NCI-H82 (cell line): Measurements from ENCODE around the gene ABR.
"Not testable (repeated sequence)": the region's sequence is repeated elsewhere in the genome, so short reads cannot be mapped to it uniquely, and the experiment has no call there.

Source experiments
- DNase-seq: peaks from one replicate; lab custom pipeline; 2025; lab: John Stamatoyannopoulos, UW

The ABR gene

GRCh38 chr17:1201132-1201702 is 21.4 kb upstream of the ABR start:
- DNase-seq = no peak

- not testable (repeated sequence) for DNase-seq
These were observed 19.5 kb upstream of the ABR start for GRCh38 chr17:1199271-1199743.

GRCh38 chr17:1197781-1198490 is 18.2 kb upstream of the ABR start:
- DNase-seq = no peak

GRCh38 chr17:1197379-1197778 is 17.6 kb upstream of the ABR start:
- no peak for DNase-seq

DNA sequence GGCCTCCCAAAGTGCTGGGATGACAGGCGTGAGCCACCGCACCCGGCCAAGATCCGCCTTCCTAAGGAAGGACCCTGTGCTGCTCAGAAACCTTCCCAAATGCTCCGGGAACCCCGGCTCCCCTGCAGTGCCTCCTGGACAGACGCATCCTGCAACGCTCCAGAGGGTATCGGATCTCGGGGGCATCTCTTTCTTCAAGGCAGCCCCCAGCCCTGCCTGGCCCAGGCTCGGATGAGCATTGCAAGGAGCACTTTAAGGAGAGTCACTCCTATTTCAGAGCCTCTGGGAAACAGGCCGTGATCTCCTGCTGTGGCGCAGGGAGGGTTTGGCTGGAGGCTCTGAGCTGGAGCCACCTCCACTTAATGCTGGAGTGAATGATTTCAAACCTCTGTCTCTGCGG is 17.2 kb upstream of the ABR start:
- no peak for DNase-seq

- no peak for DNase-seq
These were observed 13.3 kb upstream of the ABR start for GRCh38 chr17:1192911-1193699.

DNA sequence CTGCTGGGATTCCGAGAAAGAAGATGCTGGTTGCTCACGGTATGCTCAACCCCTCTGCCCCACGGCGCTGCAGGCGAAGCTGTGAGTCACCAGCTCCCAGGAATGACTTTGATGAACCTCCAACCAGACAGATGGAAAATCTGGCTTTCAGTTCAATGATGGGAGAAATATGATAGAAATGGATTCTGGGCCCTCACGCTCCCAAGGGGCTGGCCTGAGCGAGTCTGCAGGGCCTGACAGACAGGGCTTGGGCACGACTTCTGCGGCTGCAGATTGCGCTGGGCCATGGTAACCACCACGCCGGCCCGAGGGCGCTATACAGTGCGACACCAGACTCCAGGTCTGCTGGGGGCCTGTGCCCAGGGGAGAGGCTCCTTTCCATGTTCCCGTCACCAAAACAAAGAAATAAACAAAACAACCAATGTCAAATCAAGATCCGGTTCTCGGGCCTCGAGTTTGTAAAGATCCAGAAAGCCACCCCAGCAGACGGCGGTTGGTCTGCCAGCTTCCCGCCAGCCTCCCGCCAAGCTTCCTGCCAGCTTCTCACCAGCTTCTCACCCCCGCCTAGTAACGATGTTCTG is 11.1 kb upstream of the ABR start:
- DNase-seq = no peak

DNA sequence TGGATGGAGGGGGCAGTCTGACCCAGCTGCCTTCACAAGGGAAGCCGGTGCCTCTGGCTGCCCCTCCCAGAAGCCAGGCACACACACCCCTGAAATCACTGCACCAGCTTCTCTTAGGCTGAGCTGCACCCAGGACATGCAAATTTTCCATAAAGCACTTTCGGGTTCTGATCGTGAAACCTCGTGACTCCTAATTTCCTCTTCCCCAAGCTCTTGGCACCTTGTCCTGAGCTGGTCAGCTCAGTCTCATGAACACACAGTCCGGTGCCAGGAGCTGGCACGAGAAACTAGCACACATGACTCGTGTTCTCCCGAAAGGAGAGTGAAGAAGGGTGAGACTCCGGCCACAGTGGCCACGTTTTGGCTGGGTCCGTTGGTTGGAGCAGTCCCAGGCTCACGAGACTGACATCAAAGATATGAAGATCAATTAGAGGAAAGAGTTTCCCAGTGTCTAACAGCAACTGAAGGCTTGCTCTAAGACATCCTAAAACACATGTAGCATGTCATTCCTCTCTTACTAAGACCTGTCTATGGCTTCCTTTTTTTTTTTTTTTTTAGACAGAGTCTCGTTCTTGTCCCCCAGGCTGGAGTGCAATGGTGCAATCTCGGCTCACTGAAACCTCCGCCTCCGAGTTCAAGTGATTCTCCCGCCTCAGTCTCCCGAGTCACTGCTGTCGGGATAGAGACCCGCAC is 9.2 kb upstream of the ABR start:
- no peak for DNase-seq

GRCh38 chr17:1186923-1187771 is 7.4 kb upstream of the ABR start:
- peak; percentile 90 for DNase-seq

DNA sequence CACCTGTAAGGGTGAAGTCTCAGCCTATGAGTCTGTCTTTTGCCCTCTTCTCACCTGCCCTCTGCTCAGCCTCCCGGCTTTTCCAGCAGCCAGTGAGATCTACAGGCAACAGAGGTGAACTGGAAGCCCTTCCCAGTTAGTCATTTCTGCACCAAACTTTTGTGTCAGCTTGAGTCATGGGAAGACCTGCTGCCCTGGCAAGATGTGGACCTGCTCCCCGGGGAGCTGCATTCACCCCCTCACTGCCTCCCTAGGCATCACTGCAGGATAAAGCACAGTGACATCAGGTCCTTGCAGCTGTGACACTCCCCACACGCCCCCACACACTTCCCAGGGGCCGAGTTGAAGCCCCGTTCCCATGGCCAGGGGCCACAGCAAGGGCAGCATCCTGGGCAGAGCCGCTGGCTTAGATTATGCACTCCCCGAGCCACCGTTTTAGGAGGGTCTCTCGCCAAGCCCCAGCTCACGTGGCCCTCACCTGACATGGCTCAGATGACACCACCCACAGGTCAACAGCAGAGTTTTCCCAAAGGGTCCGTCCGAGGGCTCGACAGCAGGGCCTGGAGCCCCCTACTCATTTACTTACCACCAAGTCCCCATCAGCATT is 6.5 kb upstream of the ABR start:
- no peak for DNase-seq

DNA sequence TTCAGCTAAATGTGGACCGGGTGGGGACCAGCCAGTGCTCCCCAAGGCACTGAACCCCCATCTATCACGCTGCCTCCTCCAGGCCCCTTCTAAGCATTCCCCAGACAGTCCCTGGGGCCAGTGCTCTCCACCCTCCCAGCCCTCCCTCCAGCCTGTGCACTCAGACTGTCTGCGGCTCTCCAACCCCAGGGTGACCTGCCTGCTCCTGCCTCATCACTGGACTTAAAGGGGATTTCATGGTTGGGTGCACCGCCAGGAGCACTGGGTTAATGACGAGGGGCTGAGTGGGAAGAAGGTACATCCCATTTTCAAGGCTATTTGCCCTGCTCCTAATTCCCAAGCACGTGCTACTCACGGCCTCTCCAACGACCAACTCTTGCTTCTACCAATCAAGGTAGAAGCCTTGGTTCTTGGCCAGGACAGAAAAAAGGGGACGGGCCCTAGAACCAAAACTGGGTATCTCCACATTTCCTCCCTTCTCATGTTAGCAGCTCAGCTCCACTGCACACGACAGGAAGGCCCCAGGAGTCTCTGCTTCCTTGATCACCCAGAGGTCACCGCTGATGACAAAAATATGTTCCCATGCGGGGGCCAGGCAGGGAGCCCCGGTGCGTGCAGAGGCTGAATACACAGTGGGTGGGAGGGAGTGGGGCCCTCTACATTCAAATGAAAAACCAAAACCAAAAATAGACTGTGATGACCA is 3.5 kb upstream of the ABR start:
- peak; percentile 95 for DNase-seq

- peak; percentile 86 for DNase-seq
These were observed 3.0 kb upstream of the ABR start for GRCh38 chr17:1182811-1183170.

GRCh38 chr17:1181753-1182137 is 2.0 kb upstream of the ABR start:
- DNase-seq = no peak

DNA sequence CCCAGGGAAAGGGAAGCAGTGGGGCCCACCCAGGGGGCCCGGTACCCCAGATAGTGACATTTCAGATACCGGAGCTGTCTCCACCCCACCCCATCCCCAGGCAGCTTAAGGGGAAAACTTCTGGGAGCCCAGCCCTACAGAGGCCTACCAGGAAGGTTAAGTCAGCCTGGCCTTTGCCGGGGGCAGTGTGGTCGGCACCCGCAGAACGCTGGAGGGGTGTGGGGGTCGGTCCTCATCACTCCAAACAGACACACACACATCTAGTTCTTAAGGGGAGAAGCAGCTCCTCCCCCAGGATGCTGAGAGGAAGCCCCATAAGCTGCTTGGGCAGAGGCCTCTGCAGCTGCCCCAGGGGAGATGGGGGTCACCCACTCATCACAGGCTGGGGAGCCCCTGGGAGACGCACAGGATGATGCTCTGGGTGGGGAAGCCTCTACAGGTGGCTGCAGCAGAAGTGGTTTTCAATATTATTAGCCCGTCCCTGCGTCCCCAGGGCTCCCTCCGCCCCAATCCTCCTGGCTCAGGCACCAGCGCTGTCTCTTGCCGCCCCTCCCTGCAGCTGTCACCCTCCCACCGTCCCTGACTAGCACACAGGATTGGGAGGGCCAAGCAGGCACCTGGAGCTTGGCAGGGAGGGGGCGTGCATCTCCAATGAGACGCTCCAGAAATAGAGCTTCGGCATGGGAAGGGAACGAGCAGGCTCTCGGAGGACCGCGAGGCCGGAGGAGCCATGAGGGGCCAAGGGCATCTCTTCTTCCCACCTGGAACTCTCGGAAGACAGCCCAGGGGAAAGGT is 1.4 kb upstream of the ABR start:
- DNase-seq = peak; percentile 85

DNA sequence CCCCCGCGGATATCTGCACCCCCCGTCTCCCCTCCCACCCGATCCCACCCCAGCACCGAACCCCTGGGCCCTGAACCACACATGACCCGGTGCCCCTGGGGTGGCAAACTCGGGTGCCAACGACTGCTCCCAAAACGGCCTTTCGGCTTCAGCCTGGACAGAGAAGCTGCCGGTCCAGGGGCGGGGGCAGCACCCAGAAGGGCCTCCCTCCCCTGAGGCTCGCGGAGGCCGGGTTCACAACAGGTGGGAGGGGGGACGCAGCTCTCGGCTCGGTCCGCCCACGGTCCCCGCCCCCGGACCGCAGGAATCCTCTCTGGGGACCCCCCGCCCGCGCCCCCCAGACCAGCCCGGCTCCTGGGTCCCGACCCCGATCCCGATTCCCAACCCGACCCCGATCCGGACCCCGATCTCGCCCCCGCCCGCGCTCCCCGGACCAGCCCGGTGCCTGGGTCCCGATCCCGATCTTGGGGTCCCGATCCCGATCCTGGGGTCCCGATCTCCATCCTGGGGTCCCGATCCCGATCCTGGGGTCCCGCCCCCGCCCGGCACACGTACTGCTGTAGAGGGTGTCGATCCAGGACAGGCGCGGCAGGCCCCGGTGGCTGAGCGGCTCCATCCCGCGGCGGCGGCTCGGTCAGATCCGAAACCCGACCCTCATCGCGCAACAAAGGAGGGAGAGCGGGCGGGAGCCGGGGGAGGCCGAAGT is 516 bp downstream of the ABR start:
- no peak for DNase-seq

DNA sequence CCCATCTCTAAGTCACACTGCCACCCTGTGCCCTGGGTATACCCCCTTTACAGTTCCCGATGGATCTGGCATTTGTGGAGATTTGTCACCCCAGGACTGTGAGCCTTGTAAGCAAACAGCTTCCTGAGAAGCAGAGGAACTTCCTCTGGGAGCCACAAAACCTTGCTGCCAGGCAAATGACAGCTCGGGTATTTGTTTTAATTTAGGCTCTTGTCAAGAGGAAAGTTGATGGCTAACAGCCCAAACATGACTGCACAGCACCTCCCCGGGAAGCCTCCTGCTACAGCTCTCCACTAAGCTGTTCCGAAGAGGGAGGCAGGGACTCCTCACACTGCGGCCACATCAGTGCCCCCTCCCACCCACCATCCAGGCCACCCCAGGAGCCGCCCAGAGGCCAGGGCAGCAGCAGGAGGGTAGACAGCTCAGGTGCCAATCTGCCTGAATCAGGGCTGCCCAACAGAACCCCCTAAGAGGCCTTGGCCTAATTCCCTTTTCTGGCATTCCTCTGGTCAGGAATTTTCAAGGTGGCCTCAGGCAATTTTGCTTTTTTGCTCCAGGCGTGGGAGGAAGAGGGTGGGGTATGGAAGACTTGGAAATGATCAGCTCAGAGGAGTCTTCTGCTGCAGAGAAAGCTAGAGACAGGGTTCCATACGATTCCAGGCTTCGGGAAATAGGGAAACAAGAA is 2.6 kb downstream of the ABR start:
- DNase-seq = no peak

- DNase-seq = peak; percentile 60
These were observed 5.4 kb downstream of the ABR start for GRCh38 chr17:1174263-1174880.
